C4-2B (cell line): ENCODE results near the gene CEMP1.
"Not testable (repeated sequence)": the region's sequence is repeated elsewhere in the genome, so short reads cannot be mapped to it uniquely, and the experiment has no call there.

Experiments
- ZFX ChIP-seq: fragments of 450-650 bp; IDR thresholded peaks from 2 replicates; pipeline ENCODE4 v1.6.1; 2017
- TF ChIP-seq, protein P1 (sequence below): fragments of 450-650 bp; conservative IDR thresholded peaks from 2 replicates; pipeline ENCODE4 v1.5.1; 2017; ENCODE audit warnings: mild to moderate bottlenecking

DNA sequence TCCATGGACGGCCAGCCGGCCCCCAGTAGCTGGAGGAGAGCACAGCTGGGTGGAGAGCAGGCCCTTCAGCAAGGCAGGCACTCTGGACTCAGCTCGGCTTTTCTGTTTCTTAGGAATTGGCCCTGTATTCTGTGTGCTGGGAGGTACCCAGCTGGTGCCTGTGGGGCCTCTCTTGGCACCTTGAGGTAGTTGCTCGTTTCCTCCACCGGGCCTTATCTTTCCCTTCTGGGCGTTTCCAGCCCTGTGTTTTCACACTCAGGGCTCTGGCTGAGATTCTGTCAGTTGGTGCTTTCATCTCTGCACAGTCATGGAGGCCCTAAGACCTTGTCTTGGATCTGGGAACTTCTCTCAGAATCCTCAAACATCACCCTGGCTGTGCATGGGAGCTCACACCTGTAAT is 36.3 kb upstream of the CEMP1 start:
- TF ChIP-seq, protein P1, sequence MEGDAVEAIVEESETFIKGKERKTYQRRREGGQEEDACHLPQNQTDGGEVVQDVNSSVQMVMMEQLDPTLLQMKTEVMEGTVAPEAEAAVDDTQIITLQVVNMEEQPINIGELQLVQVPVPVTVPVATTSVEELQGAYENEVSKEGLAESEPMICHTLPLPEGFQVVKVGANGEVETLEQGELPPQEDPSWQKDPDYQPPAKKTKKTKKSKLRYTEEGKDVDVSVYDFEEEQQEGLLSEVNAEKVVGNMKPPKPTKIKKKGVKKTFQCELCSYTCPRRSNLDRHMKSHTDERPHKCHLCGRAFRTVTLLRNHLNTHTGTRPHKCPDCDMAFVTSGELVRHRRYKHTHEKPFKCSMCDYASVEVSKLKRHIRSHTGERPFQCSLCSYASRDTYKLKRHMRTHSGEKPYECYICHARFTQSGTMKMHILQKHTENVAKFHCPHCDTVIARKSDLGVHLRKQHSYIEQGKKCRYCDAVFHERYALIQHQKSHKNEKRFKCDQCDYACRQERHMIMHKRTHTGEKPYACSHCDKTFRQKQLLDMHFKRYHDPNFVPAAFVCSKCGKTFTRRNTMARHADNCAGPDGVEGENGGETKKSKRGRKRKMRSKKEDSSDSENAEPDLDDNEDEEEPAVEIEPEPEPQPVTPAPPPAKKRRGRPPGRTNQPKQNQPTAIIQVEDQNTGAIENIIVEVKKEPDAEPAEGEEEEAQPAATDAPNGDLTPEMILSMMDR, result not testable (repeated sequence)
- TF ChIP-seq ZFX, result not testable (repeated sequence)
